GM23338 (cell line): ENCODE measurements around the gene LIPM. TPM values are rescaled to one million over a fixed set of nuclear protein-coding genes. Genes with fewer than 3 reads are reported as not detected.

Source experiments
- ATAC-seq: fragments of 200-7000 bp; cut with Tn5 transposase; 3 replicates; pipeline ENCODE4 v1.9.1; 2020
- DNase-seq: peaks from one replicate; pipeline ENCODE4 v3.0.0-alpha.2; 2015; ENCODE audit warnings: low spot score
- H2AFZ ChIP-seq: fragments of 200-600 bp; sonication (generic); 2 replicates; pipeline ENCODE4 v1.8.0; 2016; ENCODE audit warnings: antibody characterized with exemption, mild to moderate bottlenecking, moderate library complexity
- H3F3A ChIP-seq: fragments of 200-600 bp; sonication (generic); replicated peaks from 2 replicates; pipeline ENCODE4 v1.8.0; 2017; ENCODE audit warnings: antibody characterized with exemption, mixed run types, low read depth
- H3K27ac ChIP-seq: fragments of 200-600 bp; sonication (generic); 2 replicates; pipeline ENCODE4 v1.6.1; 2016; ENCODE audit warnings: low read depth
- H3K27me3 ChIP-seq: fragments of 200-600 bp; sonication (generic); 2 replicates; pipeline ENCODE4 v1.8.0; 2016; ENCODE audit warnings: mild to moderate bottlenecking, mixed run types, moderate library complexity; ENCODE audit not compliant: insufficient read depth
- H3K36me3 ChIP-seq: fragments of 200-600 bp; sonication (generic); 2 replicates; pipeline ENCODE4 v1.8.0; 2016; ENCODE audit warnings: mild to moderate bottlenecking; ENCODE audit not compliant: insufficient read depth
- H3K4me1 ChIP-seq: fragments of 200-600 bp; sonication (generic); 2 replicates; pipeline ENCODE4 v1.8.0; 2016; ENCODE audit warnings: mild to moderate bottlenecking, moderate library complexity; ENCODE audit not compliant: insufficient read depth
- H3K4me2 ChIP-seq: fragments of 200-600 bp; sonication (generic); 2 replicates; pipeline ENCODE4 v1.7.1; 2017; ENCODE audit warnings: mixed run types
- H3K4me3 ChIP-seq: fragments of 200-600 bp; sonication (generic); 2 replicates; pipeline ENCODE4 v1.6.1; 2016; ENCODE audit warnings: mixed run types
- H3K79me2 ChIP-seq: fragments of 200-600 bp; sonication (generic); replicated peaks from 2 replicates; pipeline ENCODE4 v1.8.0; 2017; ENCODE audit warnings: mild to moderate bottlenecking; ENCODE audit not compliant: insufficient read depth
- H3K9me2 ChIP-seq: fragments of 200-600 bp; sonication (generic); 2 replicates; pipeline ENCODE4 v1.8.0; 2017; ENCODE audit not compliant: insufficient read depth
- H4K20me1 ChIP-seq: fragments of 200-600 bp; sonication (generic); replicated peaks from 2 replicates; pipeline ENCODE4 v1.8.0; 2017; ENCODE audit warnings: mild to moderate bottlenecking; ENCODE audit not compliant: insufficient read depth
- H3K27ac Mint-ChIP-seq: 2 replicates; pipeline ENCODE4 v1.8.0; 2020; ENCODE audit warnings: inconsistent platforms, mild to moderate bottlenecking, moderate library complexity, mixed read lengths
- H3K27me3 Mint-ChIP-seq: 3 replicates; pipeline ENCODE4 v1.8.0; 2022; ENCODE audit warnings: low read depth, mild to moderate bottlenecking, moderate library complexity, mixed read lengths, inconsistent platforms; ENCODE audit not compliant: insufficient read depth, poor library complexity
- H3K36me3 Mint-ChIP-seq: 3 replicates; pipeline ENCODE4 v1.8.0; 2021; ENCODE audit warnings: low read depth, mild to moderate bottlenecking, inconsistent platforms, moderate library complexity, mixed read lengths
- H3K4me1 Mint-ChIP-seq: 3 replicates; pipeline ENCODE4 v1.8.0; 2020; ENCODE audit warnings: mild to moderate bottlenecking, inconsistent platforms, mixed read lengths
- H3K4me3 Mint-ChIP-seq: 3 replicates; pipeline ENCODE4 v1.8.0; 2021; ENCODE audit warnings: moderate library complexity, mild to moderate bottlenecking, inconsistent platforms, mixed read lengths
- H3K9me3 Mint-ChIP-seq: 3 replicates; pipeline ENCODE4 v1.8.0; 2020; ENCODE audit warnings: moderate library complexity, mild to moderate bottlenecking, inconsistent platforms, mixed read lengths
- JUNB ChIP-seq: IDR thresholded peaks from one replicate; pipeline ENCODE4 v1.6.1; 2016; ENCODE audit warnings: antibody characterized with exemption; ENCODE audit not compliant: unreplicated experiment
- NANOG ChIP-seq: IDR thresholded peaks from 2 replicates; pipeline ENCODE4 v1.6.1; 2016; ENCODE audit warnings: antibody characterized with exemption, borderline replicate concordance
- POLR2AphosphoS5 ChIP-seq: IDR thresholded peaks from 2 replicates; pipeline ENCODE4 v1.6.1; 2016; ENCODE audit warnings: antibody characterized with exemption, low read depth
- ZNF331 ChIP-seq: fragments of 250-450 bp; sonication (Bioruptor Pico); IDR thresholded peaks from 2 replicates; pipeline ENCODE4 v1.5.0; 2020; ENCODE audit warnings: low read depth, mild to moderate bottlenecking, moderate library complexity
- polyA plus RNA-seq: library from polyadenylated mRNA; unstranded; fragments of >200 nt; fragmentation: Nextera tagmentation; extraction: Ambion mirVana; gene quantifications from 2 replicates; pipeline ENCODE4 v1.2.1, GENCODE V29; 2016
- total RNA-seq: library from RNA; depleted of rRNA; stranded (reverse); fragments of >200 nt; shearing (Covaris generic); gene quantifications from 2 replicates; pipeline ENCODE4 v1.2.3, GENCODE V29; 2014
- TF ChIP-seq, protein P1 (sequence below): IDR thresholded peaks from one replicate; pipeline ENCODE4 v1.6.1; 2018; ENCODE audit warnings: antibody characterized with exemption; ENCODE audit not compliant: unreplicated experiment
- TF ChIP-seq, protein P2 (sequence below), 2 experiments: fragments of 200-600 bp in 1 of 2; sonication (generic) in 1 of 2; conservative IDR thresholded peaks; 2 replicates each; pipeline versions ENCODE4 v1.5.1 to v1.6.1; 2016 to 2017; ENCODE audit warnings: antibody characterized with exemption in 2 of 2, low read depth in 2 of 2, mild to moderate bottlenecking in 2 of 2, moderate library complexity in 1 of 2
- TF ChIP-seq, protein P3 (sequence below): fragments of 250-450 bp; sonication (Bioruptor Pico); IDR thresholded peaks from 2 replicates; pipeline ENCODE4 v1.5.0; 2020; ENCODE audit warnings: mild to moderate bottlenecking, moderate library complexity

LIPM gene
- total and polyA plus RNA-seq, 2 experiments from 2014 or later = not detected

DNA sequence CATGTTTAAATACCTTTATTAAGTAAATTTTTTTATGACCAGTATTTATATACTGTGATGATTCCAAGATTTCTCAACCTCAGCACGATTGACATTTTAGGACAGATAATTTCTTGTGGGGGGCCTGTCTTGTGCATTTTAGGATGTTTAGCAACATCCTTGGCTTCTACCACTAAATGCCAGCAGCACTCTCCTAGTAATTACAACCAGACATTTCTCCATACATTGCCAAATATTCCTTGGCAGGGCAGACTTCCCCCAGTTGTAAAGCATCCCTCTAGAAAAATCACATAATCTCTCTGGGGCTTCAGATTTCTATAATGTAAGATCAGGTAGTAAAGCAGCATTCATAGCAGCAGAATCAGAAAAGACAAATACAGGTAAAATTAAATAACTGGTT lies 7.8 kb upstream of the LIPM start (continued):
- TF ChIP-seq, protein P1, sequence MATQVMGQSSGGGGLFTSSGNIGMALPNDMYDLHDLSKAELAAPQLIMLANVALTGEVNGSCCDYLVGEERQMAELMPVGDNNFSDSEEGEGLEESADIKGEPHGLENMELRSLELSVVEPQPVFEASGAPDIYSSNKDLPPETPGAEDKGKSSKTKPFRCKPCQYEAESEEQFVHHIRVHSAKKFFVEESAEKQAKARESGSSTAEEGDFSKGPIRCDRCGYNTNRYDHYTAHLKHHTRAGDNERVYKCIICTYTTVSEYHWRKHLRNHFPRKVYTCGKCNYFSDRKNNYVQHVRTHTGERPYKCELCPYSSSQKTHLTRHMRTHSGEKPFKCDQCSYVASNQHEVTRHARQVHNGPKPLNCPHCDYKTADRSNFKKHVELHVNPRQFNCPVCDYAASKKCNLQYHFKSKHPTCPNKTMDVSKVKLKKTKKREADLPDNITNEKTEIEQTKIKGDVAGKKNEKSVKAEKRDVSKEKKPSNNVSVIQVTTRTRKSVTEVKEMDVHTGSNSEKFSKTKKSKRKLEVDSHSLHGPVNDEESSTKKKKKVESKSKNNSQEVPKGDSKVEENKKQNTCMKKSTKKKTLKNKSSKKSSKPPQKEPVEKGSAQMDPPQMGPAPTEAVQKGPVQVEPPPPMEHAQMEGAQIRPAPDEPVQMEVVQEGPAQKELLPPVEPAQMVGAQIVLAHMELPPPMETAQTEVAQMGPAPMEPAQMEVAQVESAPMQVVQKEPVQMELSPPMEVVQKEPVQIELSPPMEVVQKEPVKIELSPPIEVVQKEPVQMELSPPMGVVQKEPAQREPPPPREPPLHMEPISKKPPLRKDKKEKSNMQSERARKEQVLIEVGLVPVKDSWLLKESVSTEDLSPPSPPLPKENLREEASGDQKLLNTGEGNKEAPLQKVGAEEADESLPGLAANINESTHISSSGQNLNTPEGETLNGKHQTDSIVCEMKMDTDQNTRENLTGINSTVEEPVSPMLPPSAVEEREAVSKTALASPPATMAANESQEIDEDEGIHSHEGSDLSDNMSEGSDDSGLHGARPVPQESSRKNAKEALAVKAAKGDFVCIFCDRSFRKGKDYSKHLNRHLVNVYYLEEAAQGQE = no peak
- TF ChIP-seq ZNF331 (CRISPR knock-in tag) = no peak
- no peak for TF ChIP-seq POLR2AphosphoS5
- TF ChIP-seq, protein P2, sequence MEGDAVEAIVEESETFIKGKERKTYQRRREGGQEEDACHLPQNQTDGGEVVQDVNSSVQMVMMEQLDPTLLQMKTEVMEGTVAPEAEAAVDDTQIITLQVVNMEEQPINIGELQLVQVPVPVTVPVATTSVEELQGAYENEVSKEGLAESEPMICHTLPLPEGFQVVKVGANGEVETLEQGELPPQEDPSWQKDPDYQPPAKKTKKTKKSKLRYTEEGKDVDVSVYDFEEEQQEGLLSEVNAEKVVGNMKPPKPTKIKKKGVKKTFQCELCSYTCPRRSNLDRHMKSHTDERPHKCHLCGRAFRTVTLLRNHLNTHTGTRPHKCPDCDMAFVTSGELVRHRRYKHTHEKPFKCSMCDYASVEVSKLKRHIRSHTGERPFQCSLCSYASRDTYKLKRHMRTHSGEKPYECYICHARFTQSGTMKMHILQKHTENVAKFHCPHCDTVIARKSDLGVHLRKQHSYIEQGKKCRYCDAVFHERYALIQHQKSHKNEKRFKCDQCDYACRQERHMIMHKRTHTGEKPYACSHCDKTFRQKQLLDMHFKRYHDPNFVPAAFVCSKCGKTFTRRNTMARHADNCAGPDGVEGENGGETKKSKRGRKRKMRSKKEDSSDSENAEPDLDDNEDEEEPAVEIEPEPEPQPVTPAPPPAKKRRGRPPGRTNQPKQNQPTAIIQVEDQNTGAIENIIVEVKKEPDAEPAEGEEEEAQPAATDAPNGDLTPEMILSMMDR (conservative IDR thresholded peaks at IDR 0.05; ENCODE audit: low read depth in 2 of 2) = no peak

DNA sequence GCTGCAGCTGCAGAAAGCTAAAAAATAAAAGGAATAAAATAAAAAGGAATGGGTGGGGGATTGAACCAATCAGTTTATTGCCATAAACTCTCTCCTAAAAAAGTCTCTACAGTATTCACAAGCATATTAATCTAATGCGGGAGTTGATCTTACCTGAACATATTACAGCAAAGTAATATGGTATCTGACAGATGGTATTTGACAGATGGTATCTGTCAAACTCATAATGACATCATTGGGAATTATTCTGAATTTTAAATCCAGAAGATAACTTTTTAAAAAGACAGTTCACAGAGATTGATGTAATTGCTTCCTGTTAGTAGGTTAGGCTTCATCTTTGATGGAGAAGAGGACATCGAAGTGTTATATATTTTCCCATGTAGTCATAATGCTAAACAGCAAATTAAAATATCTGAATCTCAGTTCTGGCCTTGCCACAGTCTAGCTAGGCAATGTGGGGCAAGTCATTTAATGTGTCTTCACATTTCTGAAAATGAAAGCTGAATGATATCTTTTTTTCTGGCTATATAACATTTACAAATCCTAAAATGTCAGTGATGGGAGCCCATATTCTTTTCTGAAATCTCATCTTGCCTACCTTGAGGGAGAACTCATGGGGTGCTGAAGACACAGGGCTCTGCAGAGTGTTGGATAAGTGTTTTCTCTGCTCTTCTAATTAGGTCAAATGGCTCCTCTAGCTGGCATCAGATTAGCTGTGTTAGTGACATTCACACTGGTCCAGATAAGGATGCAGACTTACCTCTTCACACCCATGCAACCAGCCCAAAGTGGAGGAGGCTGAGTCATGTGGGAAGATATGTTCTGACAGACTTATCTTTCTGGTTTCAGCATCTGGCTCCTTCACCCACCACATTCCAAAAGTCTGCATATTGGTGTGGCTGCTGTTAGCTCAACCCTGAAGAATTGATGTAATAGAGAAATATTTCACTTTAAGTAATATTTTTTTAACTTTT lies 2.1 kb upstream of the LIPM start:
- ATAC-seq (no peak), DNase-seq (no peak)
- Histone ChIP-seq H3K36me3 (no peaks in the 10 kb centered on the region), H3F3A (no peaks in the 10 kb centered on the region), H3K27me3 (no peaks in the 10 kb centered on the region; the same call in 1 of the 2 replicates), H3K4me1 (no peaks in the 10 kb centered on the region), H3K4me3 (no peak overlapping the region), H3K27ac (no peak overlapping the region), H3K79me2 (no peaks in the 10 kb centered on the region), H4K20me1 (no peaks in the 10 kb centered on the region), H2AFZ (no peak overlapping the region), H3K4me2 (no peak overlapping the region), H3K9me2 (no peaks in the 10 kb centered on the region)
- Mint-ChIP-seq H3K36me3 (no peaks in the 10 kb centered on the region), H3K27ac (no peak overlapping the region), H3K9me3 (no peaks in the 10 kb centered on the region), H3K27me3 (no peaks in the 10 kb centered on the region), H3K4me1 (peaks cover 9% of the 10 kb centered on the region; the same call in 2 of the 3 replicates), H3K4me3 (no peak overlapping the region)
- TF ChIP-seq NANOG (no peak), JUNB (no peak)
- TF ChIP-seq, protein P3, sequence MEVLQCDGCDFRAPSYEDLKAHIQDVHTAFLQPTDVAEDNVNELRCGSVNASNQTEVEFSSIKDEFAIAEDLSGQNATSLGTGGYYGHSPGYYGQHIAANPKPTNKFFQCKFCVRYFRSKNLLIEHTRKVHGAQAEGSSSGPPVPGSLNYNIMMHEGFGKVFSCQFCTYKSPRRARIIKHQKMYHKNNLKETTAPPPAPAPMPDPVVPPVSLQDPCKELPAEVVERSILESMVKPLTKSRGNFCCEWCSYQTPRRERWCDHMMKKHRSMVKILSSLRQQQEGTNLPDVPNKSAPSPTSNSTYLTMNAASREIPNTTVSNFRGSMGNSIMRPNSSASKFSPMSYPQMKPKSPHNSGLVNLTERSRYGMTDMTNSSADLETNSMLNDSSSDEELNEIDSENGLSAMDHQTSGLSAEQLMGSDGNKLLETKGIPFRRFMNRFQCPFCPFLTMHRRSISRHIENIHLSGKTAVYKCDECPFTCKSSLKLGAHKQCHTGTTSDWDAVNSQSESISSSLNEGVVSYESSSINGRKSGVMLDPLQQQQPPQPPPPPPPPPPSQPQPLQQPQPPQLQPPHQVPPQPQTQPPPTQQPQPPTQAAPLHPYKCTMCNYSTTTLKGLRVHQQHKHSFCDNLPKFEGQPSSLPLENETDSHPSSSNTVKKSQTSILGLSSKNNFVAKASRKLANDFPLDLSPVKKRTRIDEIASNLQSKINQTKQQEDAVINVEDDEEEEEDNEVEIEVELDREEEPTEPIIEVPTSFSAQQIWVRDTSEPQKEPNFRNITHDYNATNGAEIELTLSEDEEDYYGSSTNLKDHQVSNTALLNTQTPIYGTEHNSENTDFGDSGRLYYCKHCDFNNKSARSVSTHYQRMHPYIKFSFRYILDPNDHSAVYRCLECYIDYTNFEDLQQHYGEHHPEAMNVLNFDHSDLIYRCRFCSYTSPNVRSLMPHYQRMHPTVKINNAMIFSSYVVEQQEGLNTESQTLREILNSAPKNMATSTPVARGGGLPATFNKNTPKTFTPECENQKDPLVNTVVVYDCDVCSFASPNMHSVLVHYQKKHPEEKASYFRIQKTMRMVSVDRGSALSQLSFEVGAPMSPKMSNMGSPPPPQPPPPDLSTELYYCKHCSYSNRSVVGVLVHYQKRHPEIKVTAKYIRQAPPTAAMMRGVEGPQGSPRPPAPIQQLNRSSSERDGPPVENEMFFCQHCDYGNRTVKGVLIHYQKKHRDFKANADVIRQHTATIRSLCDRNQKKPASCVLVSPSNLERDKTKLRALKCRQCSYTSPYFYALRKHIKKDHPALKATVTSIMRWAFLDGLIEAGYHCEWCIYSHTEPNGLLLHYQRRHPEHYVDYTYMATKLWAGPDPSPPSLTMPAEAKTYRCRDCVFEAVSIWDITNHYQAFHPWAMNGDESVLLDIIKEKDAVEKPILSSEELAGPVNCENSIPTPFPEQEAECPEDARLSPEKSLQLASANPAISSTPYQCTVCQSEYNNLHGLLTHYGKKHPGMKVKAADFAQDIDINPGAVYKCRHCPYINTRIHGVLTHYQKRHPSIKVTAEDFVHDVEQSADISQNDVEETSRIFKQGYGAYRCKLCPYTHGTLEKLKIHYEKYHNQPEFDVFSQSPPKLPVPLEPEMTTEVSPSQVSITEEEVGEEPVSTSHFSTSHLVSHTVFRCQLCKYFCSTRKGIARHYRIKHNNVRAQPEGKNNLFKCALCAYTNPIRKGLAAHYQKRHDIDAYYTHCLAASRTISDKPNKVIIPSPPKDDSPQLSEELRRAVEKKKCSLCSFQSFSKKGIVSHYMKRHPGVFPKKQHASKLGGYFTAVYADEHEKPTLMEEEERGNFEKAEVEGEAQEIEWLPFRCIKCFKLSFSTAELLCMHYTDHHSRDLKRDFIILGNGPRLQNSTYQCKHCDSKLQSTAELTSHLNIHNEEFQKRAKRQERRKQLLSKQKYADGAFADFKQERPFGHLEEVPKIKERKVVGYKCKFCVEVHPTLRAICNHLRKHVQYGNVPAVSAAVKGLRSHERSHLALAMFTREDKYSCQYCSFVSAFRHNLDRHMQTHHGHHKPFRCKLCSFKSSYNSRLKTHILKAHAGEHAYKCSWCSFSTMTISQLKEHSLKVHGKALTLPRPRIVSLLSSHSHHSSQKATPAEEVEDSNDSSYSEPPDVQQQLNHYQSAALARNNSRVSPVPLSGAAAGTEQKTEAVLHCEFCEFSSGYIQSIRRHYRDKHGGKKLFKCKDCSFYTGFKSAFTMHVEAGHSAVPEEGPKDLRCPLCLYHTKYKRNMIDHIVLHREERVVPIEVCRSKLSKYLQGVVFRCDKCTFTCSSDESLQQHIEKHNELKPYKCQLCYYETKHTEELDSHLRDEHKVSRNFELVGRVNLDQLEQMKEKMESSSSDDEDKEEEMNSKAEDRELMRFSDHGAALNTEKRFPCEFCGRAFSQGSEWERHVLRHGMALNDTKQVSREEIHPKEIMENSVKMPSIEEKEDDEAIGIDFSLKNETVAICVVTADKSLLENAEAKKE (CRISPR knock-in tag) = no peak
